WERI-Rb-1 (cell line): ENCODE results near the gene ATF7.

ENCODE experiments used
- DNase-seq: peaks from one replicate; pipeline ENCODE4 v3.0.0-alpha.2; 2020
- H3K27ac ChIP-seq: fragments of 250-450 bp; sonication (Bioruptor Pico); 2 replicates; pipeline ENCODE4 v1.5.1; 2020; ENCODE audit warnings: mild to moderate bottlenecking, moderate library complexity
- H3K27me3 ChIP-seq: fragments of 250-450 bp; sonication (Bioruptor Pico); 2 replicates; pipeline ENCODE4 v1.5.1; 2021; ENCODE audit warnings: mild to moderate bottlenecking, low read depth, moderate library complexity; ENCODE audit not compliant: insufficient read depth, severe bottlenecking
- H3K36me3 ChIP-seq: fragments of 250-450 bp; sonication (Bioruptor Pico); 2 replicates; pipeline ENCODE4 v1.5.1; 2020; ENCODE audit warnings: mild to moderate bottlenecking, moderate library complexity
- H3K4me3 ChIP-seq: 2 replicates; pipeline ENCODE4 v1.5.1; 2011; ENCODE audit warnings: low read depth, mild to moderate bottlenecking, control low read depth, low read length
- H3K9me3 ChIP-seq: fragments of 250-450 bp; sonication (Bioruptor Pico); 2 replicates; pipeline ENCODE4 v1.5.1; 2021; ENCODE audit warnings: mild to moderate bottlenecking, moderate library complexity; ENCODE audit not compliant: severe bottlenecking
- CTCF ChIP-seq: IDR thresholded peaks from 2 replicates; pipeline ENCODE4 v1.5.1; 2011; ENCODE audit warnings: low read depth, mild to moderate bottlenecking, control low read depth, inconsistent platforms, low read length

Gene ATF7

GRCh38 chr12:53589423-53589822, 36.8 kb downstream of the ATF7 start:
- TF ChIP-seq CTCF: no peak

GRCh38 chr12:53588123-53588522, 38.1 kb downstream of the ATF7 start:
- no peak for TF ChIP-seq CTCF
- DNase-seq: no peak
- Histone ChIP-seq H3K4me3 (no peak overlapping the region), H3K9me3 (peaks cover under 1% of the 10 kb centered on the region), H3K27me3 (no peaks in the 10 kb centered on the region), H3K36me3 (no peaks in the 10 kb centered on the region), H3K27ac (no peak overlapping the region)

More at GRCh38 chr12:53589423-53589822, 36.8 kb downstream of the ATF7 start:
- Histone ChIP-seq H3K27ac (no peak overlapping the region), H3K4me3 (no peak overlapping the region), H3K27me3 (no peaks in the 10 kb centered on the region), H3K9me3 (no peaks in the 10 kb centered on the region), H3K36me3 (no peaks in the 10 kb centered on the region)
- no peak for DNase-seq

GRCh38 chr12:53586745-53587144, 39.4 kb downstream of the ATF7 start:
- no peak overlapping the region for H3K4me3 ChIP-seq
- H3K9me3 ChIP-seq: peaks cover 5% of the 10 kb centered on the region
- H3K36me3 ChIP-seq: no peaks in the 10 kb centered on the region; the same call in 1 of the 2 replicates
- no peak for DNase-seq
- H3K27ac ChIP-seq: peak overlapping the region; percentile 7; the same call in 1 of the 2 replicates
- no peaks in the 10 kb centered on the region for H3K27me3 ChIP-seq
- no peak for TF ChIP-seq CTCF

GRCh38 chr12:53585448-53586125, 40.6 kb downstream of the ATF7 start:
- Histone ChIP-seq H3K27me3 (no peaks in the 10 kb centered on the region), H3K4me3 (0 out of 2 replicates have a peak overlapping the region, but pooled peaks have one; percentile 4), H3K36me3 (no peaks in the 10 kb centered on the region; the same call in 1 of the 2 replicates), H3K9me3 (peaks cover 5% of the 10 kb centered on the region), H3K27ac (peak overlapping the region; percentile 79)
- peak; percentile 55 for DNase-seq
- no peak for TF ChIP-seq CTCF

- Histone ChIP-seq H3K4me3 (no peak overlapping the region), H3K27me3 (no peaks in the 10 kb centered on the region), H3K27ac (no peak overlapping the region), H3K9me3 (peaks cover 5% of the 10 kb centered on the region), H3K36me3 (no peaks in the 10 kb centered on the region; the same call in none of the 2 replicates)
- no peak for TF ChIP-seq CTCF
- DNase-seq: no peak
These were observed 46.6 kb downstream of the ATF7 start for GRCh38 chr12:53579545-53579955.

- H3K9me3 ChIP-seq: peaks cover 5% of the 10 kb centered on the region
- H3K27ac ChIP-seq: no peak overlapping the region
- H3K27me3 ChIP-seq: no peaks in the 10 kb centered on the region
- TF ChIP-seq CTCF: no peak
- H3K36me3 ChIP-seq: no peaks in the 10 kb centered on the region; the same call in none of the 2 replicates
- DNase-seq: no peak
- H3K4me3 ChIP-seq: no peak overlapping the region
These were observed 47.4 kb downstream of the ATF7 start for GRCh38 chr12:53578783-53579182.
